SU-DHL-6 (cell line): ENCODE measurements around the gene ITPR2.

Source experiments
- CTCF ChIP-seq: fragments of 200-600 bp; sonication (generic); IDR thresholded peaks from one replicate; pipeline ENCODE4 v1.5.1; 2017; ENCODE audit warnings: antibody characterized with exemption, mild to moderate bottlenecking, low read length, moderate library complexity; ENCODE audit not compliant: insufficient read depth, poor library complexity, severe bottlenecking
- EZH2phosphoT487 ChIP-seq: fragments of 200-600 bp; sonication (generic), shearing (Covaris generic); conservative IDR thresholded peaks from 2 replicates; pipeline ENCODE4 v1.6.1; 2018; ENCODE audit warnings: mild to moderate bottlenecking, antibody characterized with exemption, low read length, moderate library complexity, mixed read lengths

- TF ChIP-seq CTCF (no peak), EZH2phosphoT487 (no peak)
Observed at GRCh38 chr12:26808766-26809476, 24.1 kb downstream of the ITPR2 start.
